GM12878 (cell line): ENCODE results near the gene MVP. TPM values are rescaled to one million over a fixed set of nuclear protein-coding genes. Genes with fewer than 3 reads are reported as not detected.

Experiments
- ATAC-seq: fragments of 200-7000 bp; cut with Tn5 transposase; 3 replicates; pipeline ENCODE4 v1.9.1; 2020; ENCODE audit warnings: mild to moderate bottlenecking, moderate library complexity
- BruUV-seq: library from RNA; stranded (reverse); fragments of 400-500 nt; replicated peaks from 2 replicates; lab custom pipeline; 2021; lab: Mats Ljungman, UMichigan
- CTCF ChIA-PET: fragments of 300-600 bp; sonication (Branson Sonifier 250); formaldehyde crosslinking; extraction: SDS; loops from one replicate; lab custom pipeline; 2021; ENCODE audit warnings: inconsistent platforms; lab: Yijun Ruan, JAX
- POLR2A ChIA-PET: fragments of 350-600 bp; formaldehyde crosslinking; extraction: SDS; loops from one replicate; lab custom pipeline; 2021; ENCODE audit warnings: inconsistent platforms; lab: Charles Lee
- RAD21 ChIA-PET: fragments of 300-600 bp; sonication (Branson Sonifier 250); formaldehyde crosslinking; loops from one replicate; lab custom pipeline; 2023; ENCODE audit warnings: antibody characterized with exemption; ENCODE audit not compliant: unreplicated experiment; lab: Charles Lee
- SMC1A ChIA-PET: fragments of 300-600 bp; sonication (Branson Sonifier 250); formaldehyde crosslinking; loops from one replicate; lab custom pipeline; 2023; ENCODE audit not compliant: unreplicated experiment, uncharacterized antibody; lab: Charles Lee
- DNase-seq: peaks from one replicate; pipeline ENCODE4 v3.0.0-alpha.2; 2011; ENCODE audit warnings: low read depth, low spot score
- FAIRE-seq: peaks from 3 replicates; lab custom pipeline; 2011; peaks lifted over from hg19 to GRCh38; lab: Jason Lieb, UNC
- H2AFZ ChIP-seq: 2 replicates; pipeline ENCODE4 v1.6.0; 2011; ENCODE audit warnings: low read depth, low read length, control low read depth; ENCODE audit not compliant: control insufficient read depth
- H3K27ac ChIP-seq: 2 replicates; pipeline ENCODE4 v1.5.1; 2011; ENCODE audit warnings: control low read depth; ENCODE audit not compliant: control insufficient read depth, insufficient read depth
- H3K27me3 ChIP-seq, 2 experiments: replicated peaks in 1 of 2; 2 replicates each; pipeline versions ENCODE4 v1.6.0 to v1.6.1; 2011; ENCODE audit warnings: low read length in 1 of 2; ENCODE audit not compliant: control insufficient read depth in 2 of 2, insufficient read depth in 2 of 2
- H3K36me3 ChIP-seq, 2 experiments: 2 replicates each; pipeline ENCODE4 v1.5.1; 2011; ENCODE audit warnings: low read length in 1 of 2; ENCODE audit not compliant: control insufficient read depth in 2 of 2, insufficient read depth in 2 of 2
- H3K4me1 ChIP-seq: 2 replicates; pipeline ENCODE4 v1.6.1; 2011; ENCODE audit warnings: mild to moderate bottlenecking, low read length, moderate library complexity, mixed read lengths; ENCODE audit not compliant: control insufficient read depth, insufficient read depth
- H3K4me2 ChIP-seq: 2 replicates; pipeline ENCODE4 v1.6.0; 2011; ENCODE audit warnings: control low read depth; ENCODE audit not compliant: control insufficient read depth, insufficient read depth
- H3K4me3 ChIP-seq: fragments of 200-600 bp; sonication (generic); 2 replicates; pipeline ENCODE4 v1.5.1; 2016
- H3K79me2 ChIP-seq: 2 replicates; pipeline ENCODE4 v1.6.0; 2011; ENCODE audit warnings: low read length; ENCODE audit not compliant: control insufficient read depth, insufficient read depth
- H3K9ac ChIP-seq: 2 replicates; pipeline ENCODE4 v1.8.0; 2011; ENCODE audit warnings: low read length, control low read depth, mixed read lengths; ENCODE audit not compliant: control insufficient read depth, insufficient read depth
- H3K9me3 ChIP-seq: replicated peaks from 3 replicates; pipeline ENCODE4 v1.5.1; 2011; ENCODE audit warnings: mild to moderate bottlenecking, low read length; ENCODE audit not compliant: control insufficient read depth, insufficient read depth
- H4K20me1 ChIP-seq: 2 replicates; pipeline ENCODE4 v1.6.0; 2011; ENCODE audit not compliant: control insufficient read depth, insufficient read depth
- CBX5 ChIP-seq: sonication (generic); IDR thresholded peaks from 2 replicates; pipeline ENCODE4 v1.6.1; 2016; ENCODE audit warnings: low read depth, moderate library complexity, mild to moderate bottlenecking, inconsistent platforms
- CEBPB ChIP-seq, 2 experiments: fragments of 150-350 bp in 1 of 2; IDR thresholded peaks; 2 replicates each; pipeline ENCODE4 v1.6.1; 2012 to 2014; ENCODE audit warnings: low read depth in 2 of 2, low read length in 2 of 2, borderline replicate concordance in 1 of 2, inconsistent platforms in 1 of 2
- GATAD2B ChIP-seq: fragments of 450-650 bp; conservative IDR thresholded peaks from 2 replicates; pipeline ENCODE4 v1.6.1; 2017; ENCODE audit warnings: low read depth, mild to moderate bottlenecking, moderate library complexity
- IKZF1 ChIP-seq: fragments of 450-650 bp; conservative IDR thresholded peaks from 2 replicates; pipeline ENCODE4 v1.6.1; 2017; ENCODE audit warnings: antibody characterized with exemption, mild to moderate bottlenecking
- IRF5 ChIP-seq: fragments of 450-650 bp; IDR thresholded peaks from 2 replicates; pipeline ENCODE4 v1.6.1; 2017; ENCODE audit warnings: borderline replicate concordance
- KLF5 ChIP-seq: fragments of 450-650 bp; IDR thresholded peaks from 2 replicates; pipeline ENCODE4 v1.6.1; 2014; ENCODE audit warnings: mild to moderate bottlenecking; ENCODE audit not compliant: partially characterized antibody
- STAT1 ChIP-seq: fragments of 450-650 bp; conservative IDR thresholded peaks from 2 replicates; pipeline ENCODE4 v1.6.1; 2014; ENCODE audit warnings: antibody characterized with exemption, mild to moderate bottlenecking
- WGBS: methylation state at CpG from one replicate; pipeline ENCODE4 v1.1.6; 2016; ENCODE audit warnings: low lambda C conversion rate; ENCODE audit not compliant: insufficient replicate concordance, insufficient coverage; ENCODE audit errors: missing lambda C conversion rate; 5-methylcytosine and 5-hydroxymethylcytosine counted together
- in situ Hi-C: fragments of 300-500 bp; cut with MboI; formaldehyde crosslinking; loops from 9 replicates; pipeline ENCODE4 v1.14.3; 2018; ENCODE audit warnings: mixed read lengths
- intact Hi-C: fragments of 100-400 bp; cut with micrococcal nuclease; formaldehyde crosslinking; loops from one replicate; pipeline ENCODE4 v1.14.2; 2022; ENCODE audit not compliant: unreplicated experiment
- polyA plus RNA-seq, 11 experiments: library from polyadenylated mRNA; depleted of rRNA in 4 of 11; unstranded in 6 of 11; stranded (reverse) in 5 of 11; fragments of >200 nt; fragmentation: Nextera tagmentation in 4 of 11; fragmentation: Illumina TruSeq in 1 of 11; extraction: Ambion mirVana in 4 of 11; extraction: Trizol in 1 of 11; gene quantifications; 1 replicate in 1 of 11; 2 replicates in 10 of 11; pipeline versions ENCODE4 v1.2.1 to v1.2.3, GENCODE V29; 2011 to 2016; ENCODE audit warnings: inconsistent platforms in 2 of 11, missing spikeins in 2 of 11, low read depth in 1 of 11
- total RNA-seq, 4 experiments: library from RNA; depleted of rRNA in 3 of 4; stranded (reverse); fragments of >200 nt in 3 of 4; fragmentation: Illumina TruSeq in 1 of 4; extraction: Trizol in 1 of 4; gene quantifications; 2 replicates each; pipeline versions ENCODE4 v1.2.1 to v1.2.3, GENCODE V29; 2013 to 2021

Gene MVP
- total and polyA plus RNA-seq, 10 of the 15 experiments (the other 5 are each of a cell fraction or from before 2014, with no cell fraction given) = 0.98 to 74.2 (median 54.7) TPM

- no TSS peak for BruUV-seq
- peaks cover 37% of the 10 kb centered on the region for H3K79me2 ChIP-seq
- H3K27ac ChIP-seq = no peak overlapping the region
- POLR2A ChIA-PET = no interaction called here
- ATAC-seq = no peak
- DNase-seq = no peak
- intact Hi-C loops (no loop called here), in situ Hi-C loops (no loop called here)
- H3K27me3 ChIP-seq = no peaks in the 10 kb centered on the region
- H2AFZ ChIP-seq = no peak overlapping the region
- RAD21 ChIA-PET = interaction anchor here (0.6 to 1.4 kb wide), 4 partner anchors 11 to 22 kb away, joined by 3 to 5 read pairs (median 4); partner anchors contain the start of gene PAGR1
- no peaks in the 10 kb centered on the region for H3K9me3 ChIP-seq
- peaks cover 0 to 2% of the 10 kb centered on the region in 2 experiments; a peak in 1 of 4 replicates for H3K36me3 ChIP-seq
- H3K4me2 ChIP-seq = no peak overlapping the region
- WGBS = 97% methylated on average over 7 of the region's 8 CpGs
- no peak overlapping the region for H3K4me3 ChIP-seq
- no peak for TF ChIP-seq IRF5
- no peak for TF ChIP-seq STAT1
- no peak for TF ChIP-seq CBX5
- TF ChIP-seq IKZF1 = no peak
- no peak for TF ChIP-seq KLF5
- TF ChIP-seq GATAD2B = no peak
- TF ChIP-seq CEBPB (IDR thresholded peaks at IDR 0.05; ENCODE audit: borderline replicate concordance in 1 of 2, low read depth in 2 of 2, low read length in 2 of 2) = no peak
- H3K9ac ChIP-seq = no peak overlapping the region
- FAIRE-seq = no peak
- H4K20me1 ChIP-seq = 0 out of 2 replicates have a peak, but pooled peaks cover 3% of the 10 kb centered on the region
- CTCF ChIA-PET = interaction anchor here (0.7 to 6.4 kb wide), 3 partner anchors 18 to 178 kb away, joined by 3 to 55 read pairs (median 3); no protein-coding TSS in a partner anchor
- SMC1A ChIA-PET = interaction anchor here (1.3 to 1.5 kb wide), 2 partner anchors 10 to 20 kb away, joined by 3 to 4 read pairs; partner anchors contain the start of gene PAGR1
- H3K4me1 ChIP-seq = peaks cover 11% of the 10 kb centered on the region
These were observed 6.1 kb downstream of the MVP start for GRCh38 chr16:29826342-29826695.
